HG02852 (cell line): ENCODE results near the gene ETNK2.
"Not testable (repeated sequence)": the region's sequence is repeated elsewhere in the genome, so short reads cannot be mapped to it uniquely, and the experiment has no call there.

ENCODE experiments used
- ATAC-seq: cut with Tn5 transposase; IDR thresholded peaks from one replicate; pipeline ENCODE4 v1.9.1; 2021; ENCODE audit warnings: mild to moderate bottlenecking, moderate library complexity; ENCODE audit not compliant: unreplicated experiment

Gene ETNK2

GRCh38 chr1:204104331-204105130, 47.3 kb downstream of the ETNK2 start:
- ATAC-seq = no peak

- ATAC-seq = no peak
These were observed 48.5 kb downstream of the ETNK2 start for GRCh38 chr1:204103431-204103741.

- ATAC-seq = no peak
These were observed 49.0 kb downstream of the ETNK2 start for GRCh38 chr1:204102739-204103430.

GRCh38 chr1:204102029-204102611, 49.7 kb downstream of the ETNK2 start:
- no peak for ATAC-seq

- not testable (repeated sequence) for ATAC-seq
These were observed 52.1 kb downstream of the ETNK2 start for GRCh38 chr1:204099754-204100153.

- no peak for ATAC-seq
These were observed 53.2 kb downstream of the ETNK2 start for GRCh38 chr1:204098683-204099082.

GRCh38 chr1:204096931-204097330, 54.9 kb downstream of the ETNK2 start:
- ATAC-seq = no peak

GRCh38 chr1:204094856-204095634, 56.8 kb downstream of the ETNK2 start:
- no peak for ATAC-seq

- ATAC-seq = no peak
These were observed 57.5 kb downstream of the ETNK2 start for GRCh38 chr1:204094313-204094729.

GRCh38 chr1:204093781-204094180, 58.1 kb downstream of the ETNK2 start:
- ATAC-seq = no peak

- no peak for ATAC-seq
These were observed 58.5 kb downstream of the ETNK2 start for GRCh38 chr1:204093421-204093717.

- ATAC-seq = no peak
These were observed 59.0 kb downstream of the ETNK2 start for GRCh38 chr1:204092632-204093420.

GRCh38 chr1:204091787-204092312, 60.0 kb downstream of the ETNK2 start:
- ATAC-seq = no peak

- ATAC-seq = no peak
These were observed 60.8 kb downstream of the ETNK2 start for GRCh38 chr1:204091066-204091465.

GRCh38 chr1:204090132-204090531, 61.7 kb downstream of the ETNK2 start:
- ATAC-seq = not testable (repeated sequence)

- no peak for ATAC-seq
These were observed 62.6 kb downstream of the ETNK2 start for GRCh38 chr1:204089044-204089751.

GRCh38 chr1:204088596-204088995, 63.2 kb downstream of the ETNK2 start:
- no peak for ATAC-seq

- no peak for ATAC-seq
These were observed 63.8 kb downstream of the ETNK2 start for GRCh38 chr1:204087893-204088528.

- ATAC-seq = no peak
These were observed 64.5 kb downstream of the ETNK2 start for GRCh38 chr1:204087181-204087892.
